Coronary artery (tissue), 2 donors: ENCODE results near the gene CHD5.

ENCODE experiments used
- DNase-seq: peaks from one replicate; pipeline ENCODE4 v3.0.0-alpha.2; 2017; ENCODE audit warnings: low spot score
- H3K27ac ChIP-seq, 2 donors: fragments of 200-600 bp; sonication (generic); one replicate each; pipeline ENCODE4 v1.5.1; 2016 to 2019
- H3K4me3 ChIP-seq: fragments of 200-600 bp; sonication (generic); 2 replicates; pipeline ENCODE4 v1.5.1; 2016; ENCODE audit warnings: mild to moderate bottlenecking, moderate library complexity
- TF ChIP-seq, protein P1 (sequence below): fragments of 200-600 bp; sonication (generic); IDR thresholded peaks from one replicate; pipeline ENCODE4 v1.5.1; 2019; ENCODE audit warnings: antibody characterized with exemption

Gene CHD5

DNA sequence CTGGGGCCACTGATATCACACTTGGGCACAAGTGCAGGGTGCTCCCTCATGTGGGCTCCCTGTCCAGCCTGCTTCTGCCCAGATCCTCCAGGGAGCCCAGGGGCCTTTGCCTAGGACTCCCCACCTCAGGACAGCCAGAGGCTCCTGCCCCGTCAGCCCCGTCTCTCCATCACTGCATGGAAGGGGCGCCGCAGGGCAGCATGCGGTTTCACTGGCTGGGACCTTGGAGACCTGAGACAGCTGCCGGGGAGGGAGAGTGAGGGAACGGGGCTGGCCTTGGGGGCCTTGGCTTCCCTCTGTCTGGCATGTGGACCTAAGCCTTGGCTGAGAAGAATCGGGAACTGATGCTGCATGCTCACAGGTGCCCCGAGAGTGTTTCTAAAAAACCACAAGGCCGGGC, 87.9 kb downstream of the CHD5 start:
- no peak for DNase-seq
- TF ChIP-seq, protein P1, sequence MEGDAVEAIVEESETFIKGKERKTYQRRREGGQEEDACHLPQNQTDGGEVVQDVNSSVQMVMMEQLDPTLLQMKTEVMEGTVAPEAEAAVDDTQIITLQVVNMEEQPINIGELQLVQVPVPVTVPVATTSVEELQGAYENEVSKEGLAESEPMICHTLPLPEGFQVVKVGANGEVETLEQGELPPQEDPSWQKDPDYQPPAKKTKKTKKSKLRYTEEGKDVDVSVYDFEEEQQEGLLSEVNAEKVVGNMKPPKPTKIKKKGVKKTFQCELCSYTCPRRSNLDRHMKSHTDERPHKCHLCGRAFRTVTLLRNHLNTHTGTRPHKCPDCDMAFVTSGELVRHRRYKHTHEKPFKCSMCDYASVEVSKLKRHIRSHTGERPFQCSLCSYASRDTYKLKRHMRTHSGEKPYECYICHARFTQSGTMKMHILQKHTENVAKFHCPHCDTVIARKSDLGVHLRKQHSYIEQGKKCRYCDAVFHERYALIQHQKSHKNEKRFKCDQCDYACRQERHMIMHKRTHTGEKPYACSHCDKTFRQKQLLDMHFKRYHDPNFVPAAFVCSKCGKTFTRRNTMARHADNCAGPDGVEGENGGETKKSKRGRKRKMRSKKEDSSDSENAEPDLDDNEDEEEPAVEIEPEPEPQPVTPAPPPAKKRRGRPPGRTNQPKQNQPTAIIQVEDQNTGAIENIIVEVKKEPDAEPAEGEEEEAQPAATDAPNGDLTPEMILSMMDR: no peak
- no peak overlapping the region for H3K4me3 ChIP-seq
- no peak overlapping the region for H3K27ac ChIP-seq

GRCh38 chr1:6091823-6092109, 88.4 kb downstream of the CHD5 start:
- DNase-seq: no peak
- Histone ChIP-seq H3K4me3 (no peak overlapping the region), H3K27ac (no peak overlapping the region)
- TF ChIP-seq, protein P1: no peak

GRCh38 chr1:6090996-6091822, 88.9 kb downstream of the CHD5 start:
- Histone ChIP-seq H3K27ac (no peak overlapping the region), H3K4me3 (no peak overlapping the region)
- no peak for DNase-seq
- TF ChIP-seq, protein P1: no peak

DNA sequence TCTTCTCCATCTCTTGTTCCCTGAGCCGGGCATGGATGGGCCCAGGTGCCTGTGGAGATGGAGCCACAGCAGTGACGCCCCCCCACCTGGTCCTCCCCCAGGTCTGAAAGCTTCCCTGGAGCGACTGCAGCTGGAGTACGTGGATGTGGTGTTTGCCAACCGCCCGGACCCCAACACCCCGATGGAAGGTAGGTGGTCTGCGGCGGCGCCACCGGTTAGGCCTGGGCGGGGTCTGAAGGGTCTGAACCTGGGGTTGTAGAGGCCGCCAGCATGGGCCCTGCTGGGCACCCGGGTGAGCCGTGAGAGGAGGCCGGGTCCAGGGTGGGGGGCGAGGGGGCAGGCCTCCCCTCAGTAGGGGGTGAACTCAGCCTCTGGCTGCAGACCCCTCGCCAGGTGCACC, 89.8 kb downstream of the CHD5 start:
- Histone ChIP-seq H3K27ac (no peak overlapping the region), H3K4me3 (no peak overlapping the region)
- no peak for DNase-seq
- TF ChIP-seq, protein P1: no peak

DNA sequence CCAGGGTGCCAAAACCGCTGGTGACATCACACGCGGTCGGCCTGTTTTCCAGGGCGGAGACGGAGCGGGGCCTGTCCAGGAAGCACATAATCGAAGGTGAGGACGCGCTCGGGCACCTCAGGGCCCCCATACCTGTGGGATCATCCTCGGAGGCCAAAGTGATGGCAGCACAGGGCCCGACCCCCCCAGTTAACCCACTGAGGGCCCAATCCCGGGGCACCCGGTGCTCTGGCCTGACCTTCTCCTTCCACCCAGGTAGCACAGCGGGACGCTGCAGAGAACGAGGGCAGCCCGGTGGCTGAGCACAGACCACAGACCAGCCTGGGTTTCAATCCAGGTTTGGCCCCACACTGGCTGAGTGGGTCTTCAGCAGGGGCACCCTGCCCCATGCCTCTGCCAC, 91.2 kb downstream of the CHD5 start:
- DNase-seq: no peak
- TF ChIP-seq, protein P1: no peak
- Histone ChIP-seq H3K4me3 (no peak overlapping the region), H3K27ac (no peak overlapping the region)

- no peak overlapping the region for H3K4me3 ChIP-seq
- H3K27ac ChIP-seq: no peak overlapping the region
- TF ChIP-seq, protein P1: no peak
- DNase-seq: no peak
Observed at GRCh38 chr1:6087958-6088357, 92.2 kb downstream of the CHD5 start.

DNA sequence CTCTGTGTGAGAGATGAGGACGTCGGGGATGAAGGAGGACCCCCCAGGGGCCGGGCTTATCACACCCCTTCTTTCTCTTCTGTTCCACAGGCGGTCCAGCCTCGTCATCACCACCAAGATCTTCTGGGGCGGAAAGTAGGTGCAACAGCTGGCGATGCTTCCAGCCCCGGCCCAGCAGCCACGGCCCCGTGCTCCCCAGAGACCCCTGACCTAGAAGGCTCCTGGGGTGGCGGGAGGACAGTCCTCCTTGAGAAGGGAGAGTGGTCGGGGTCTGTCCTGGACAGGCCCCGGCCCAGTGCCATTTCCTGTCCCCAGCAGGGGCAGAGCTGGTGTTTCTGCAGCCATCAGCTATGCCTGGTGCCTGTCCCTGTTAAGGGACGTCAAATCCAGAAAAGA, 92.7 kb downstream of the CHD5 start:
- TF ChIP-seq, protein P1: no peak
- DNase-seq: no peak

More for the DNA sequence above, 92.7 kb downstream of the CHD5 start:
- H3K27ac ChIP-seq: no peak overlapping the region
- H3K4me3 ChIP-seq: no peak overlapping the region
